Body of pancreas (tissue), 4 donors: Measurements from ENCODE around the gene RBM19.

Source experiments
- CTCF ChIP-seq, 7 experiments: fragments of 450-650 bp in 4 of 7; fragments of 200-600 bp in 3 of 7; sonication (generic) in 3 of 7; IDR thresholded peaks; one replicate each; pipeline ENCODE4 v1.5.1; 2016 to 2019; ENCODE audit warnings: antibody characterized with exemption in 7 of 7
- POLR2A ChIP-seq, 3 donors: fragments of 450-650 bp; IDR thresholded peaks; one replicate each; pipeline ENCODE4 v1.6.1; 2016; ENCODE audit warnings: antibody characterized with exemption in 3 of 3, mild to moderate bottlenecking in 2 of 3

GRCh38 chr12:113905829-113906228, 60.3 kb downstream of the RBM19 start:
- TF ChIP-seq POLR2A (IDR thresholded peaks at IDR 0.05) = no peak
- no peak for TF ChIP-seq CTCF (IDR thresholded peaks at IDR 0.05)
